Effector memory CD4-positive, alpha-beta T cell (primary cell): ENCODE measurements around the gene TRAPPC6A.

Experiments used
- DNase-seq, 3 donors: peaks; one replicate each; pipeline ENCODE4 v3.0.0-alpha.2; 2020
- H3K27ac ChIP-seq: 2 replicates; pipeline ENCODE4 v1.7.0; 2013; ENCODE audit warnings: mild to moderate bottlenecking, low read length, moderate library complexity; ENCODE audit not compliant: insufficient read depth, poor library complexity, severe bottlenecking
- H3K27me3 ChIP-seq: replicated peaks from 2 replicates; pipeline ENCODE4 v1.7.0; 2013; ENCODE audit warnings: mild to moderate bottlenecking, low read length; ENCODE audit not compliant: insufficient read depth, control insufficient read depth, poor library complexity, severe bottlenecking
- H3K36me3 ChIP-seq: 2 replicates; pipeline ENCODE4 v1.7.0; 2013; ENCODE audit warnings: mild to moderate bottlenecking, low read length, moderate library complexity; ENCODE audit not compliant: control insufficient read depth, insufficient read depth
- H3K4me1 ChIP-seq: 2 replicates; pipeline ENCODE4 v1.7.0; 2013; ENCODE audit warnings: low read length, mild to moderate bottlenecking; ENCODE audit not compliant: control insufficient read depth, insufficient read depth, poor library complexity, severe bottlenecking
- H3K4me3 ChIP-seq: 2 replicates; pipeline ENCODE4 v1.7.0; 2013; ENCODE audit warnings: low read length, low read depth, mild to moderate bottlenecking; ENCODE audit not compliant: insufficient read depth, poor library complexity, severe bottlenecking
- H3K9me3 ChIP-seq: 2 replicates; pipeline ENCODE4 v1.7.0; 2013; ENCODE audit warnings: mild to moderate bottlenecking, low read length, moderate library complexity; ENCODE audit not compliant: control insufficient read depth

TRAPPC6A gene

GRCh38 chr19:45142016-45142725 is 35.9 kb downstream of the TRAPPC6A start:
- Histone ChIP-seq H3K36me3 (peaks cover 39% of the 10 kb centered on the region), H3K4me1 (no peaks in the 10 kb centered on the region)

DNA sequence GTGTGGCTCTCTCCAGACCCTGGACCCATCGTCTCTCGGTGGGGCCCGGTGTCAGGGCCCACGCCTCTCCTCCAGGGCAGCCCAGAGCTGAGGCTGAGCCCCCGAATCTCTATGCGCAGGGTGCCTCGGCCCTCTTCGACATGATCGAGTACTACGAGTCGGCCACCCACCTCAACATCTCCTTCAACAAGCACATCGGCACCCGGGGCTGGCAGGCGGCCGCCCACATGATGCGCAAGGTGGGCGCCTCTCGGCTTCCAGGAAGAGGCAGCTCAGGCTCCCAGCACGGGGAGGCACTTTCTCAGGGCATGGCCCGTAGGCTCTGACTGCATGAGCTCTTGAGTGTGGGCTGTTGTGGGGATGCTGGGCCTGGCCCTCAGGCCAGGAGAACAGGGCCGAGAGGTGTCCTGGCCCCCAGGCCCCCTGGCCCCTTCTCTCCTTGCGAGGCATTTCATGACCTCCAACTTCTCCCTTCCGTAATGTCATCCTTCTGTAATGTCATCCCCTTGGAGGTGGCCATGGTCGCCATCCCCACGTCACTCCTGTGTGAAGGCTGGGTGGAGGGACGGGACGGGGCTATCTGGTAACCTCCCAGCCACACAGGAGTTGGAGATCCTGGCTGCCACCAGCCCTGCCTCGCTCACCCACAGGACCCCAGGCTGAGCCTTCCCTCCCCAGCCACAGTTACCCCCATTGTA is 36.7 kb downstream of the TRAPPC6A start:
- Histone ChIP-seq H3K36me3 (peaks cover 36% of the 10 kb centered on the region), H3K9me3 (no peaks in the 10 kb centered on the region), H3K4me1 (no peaks in the 10 kb centered on the region), H3K27me3 (no peaks in the 10 kb centered on the region), H3K4me3 (no peak overlapping the region), H3K27ac (no peak overlapping the region)
- DNase-seq: no peak

More at GRCh38 chr19:45142016-45142725, 35.9 kb downstream of the TRAPPC6A start:
- Histone ChIP-seq H3K27me3 (no peaks in the 10 kb centered on the region), H3K4me3 (no peak overlapping the region), H3K27ac (no peak overlapping the region), H3K9me3 (no peaks in the 10 kb centered on the region)
- DNase-seq: no peak

GRCh38 chr19:45140533-45140932 is 37.5 kb downstream of the TRAPPC6A start:
- Histone ChIP-seq H3K27ac (no peak overlapping the region), H3K36me3 (peaks cover 30% of the 10 kb centered on the region), H3K4me1 (no peaks in the 10 kb centered on the region), H3K9me3 (no peaks in the 10 kb centered on the region), H3K4me3 (no peak overlapping the region), H3K27me3 (no peaks in the 10 kb centered on the region)
- no peak for DNase-seq

- DNase-seq: no peak
- H3K27me3 ChIP-seq: no peaks in the 10 kb centered on the region
- H3K4me1 ChIP-seq: no peaks in the 10 kb centered on the region
- H3K9me3 ChIP-seq: no peaks in the 10 kb centered on the region
- no peak overlapping the region for H3K4me3 ChIP-seq
- peaks cover 28% of the 10 kb centered on the region for H3K36me3 ChIP-seq
- H3K27ac ChIP-seq: no peak overlapping the region
These were observed 37.9 kb downstream of the TRAPPC6A start for GRCh38 chr19:45140144-45140503.

GRCh38 chr19:45139286-45140143 is 38.5 kb downstream of the TRAPPC6A start:
- Histone ChIP-seq H3K9me3 (no peaks in the 10 kb centered on the region), H3K4me3 (no peak overlapping the region), H3K27ac (no peak overlapping the region), H3K4me1 (no peaks in the 10 kb centered on the region), H3K36me3 (peaks cover 25% of the 10 kb centered on the region), H3K27me3 (no peaks in the 10 kb centered on the region)
- DNase-seq: no peak

DNA sequence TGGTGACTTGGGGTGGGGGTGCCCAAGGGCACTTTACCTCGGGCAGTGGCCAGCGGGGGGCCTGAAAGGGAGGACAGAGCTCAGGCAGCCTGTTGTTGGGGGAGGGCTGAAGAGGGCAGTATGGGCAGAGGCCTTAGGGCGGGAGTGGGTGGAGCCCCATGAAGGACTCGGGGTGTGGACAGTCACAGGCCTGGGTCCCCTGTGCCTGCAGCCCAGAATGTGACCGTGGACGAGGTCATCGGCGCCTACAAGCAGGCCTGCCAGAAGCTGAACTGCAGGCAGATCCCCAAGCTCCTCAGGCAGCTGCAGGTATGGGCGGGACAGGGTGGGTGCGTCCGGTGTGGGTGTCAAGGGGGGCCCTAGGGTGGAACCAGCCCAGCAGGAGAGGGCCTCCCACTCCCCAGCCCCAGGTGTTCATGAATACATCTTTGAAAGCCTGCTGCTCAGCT is 39.7 kb downstream of the TRAPPC6A start:
- Histone ChIP-seq H3K4me1 (no peaks in the 10 kb centered on the region), H3K36me3 (peaks cover 25% of the 10 kb centered on the region), H3K27ac (no peak overlapping the region), H3K27me3 (no peaks in the 10 kb centered on the region), H3K4me3 (no peak overlapping the region), H3K9me3 (no peaks in the 10 kb centered on the region)
- DNase-seq: no peak

DNA sequence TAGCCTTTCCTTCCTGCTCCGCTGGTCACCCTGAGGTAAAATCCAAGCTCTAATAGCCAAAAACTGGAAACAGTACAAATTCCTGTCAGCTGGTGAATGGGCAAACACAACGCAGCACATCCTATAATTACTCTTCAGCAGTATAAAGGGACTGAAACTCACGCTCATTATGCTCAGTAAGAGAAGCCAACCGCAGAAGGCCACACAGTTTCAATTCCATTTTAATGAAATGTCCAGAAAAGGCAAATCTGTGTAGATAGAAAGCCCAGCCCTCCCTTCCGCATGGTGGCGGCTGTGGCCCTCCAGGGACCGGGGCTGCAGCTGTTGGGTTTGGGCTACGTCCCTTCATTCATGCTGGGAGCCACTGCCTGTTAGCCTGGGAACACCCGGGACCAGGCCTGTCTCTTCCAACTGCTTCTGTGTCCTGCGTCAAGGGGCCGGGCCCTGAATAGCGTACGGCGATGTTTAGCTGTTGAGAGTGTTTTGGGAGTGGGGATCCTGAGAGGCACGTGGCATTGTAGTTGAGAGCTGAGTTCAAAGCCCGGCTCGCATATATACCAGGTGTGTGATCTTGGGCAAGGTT is 40.8 kb downstream of the TRAPPC6A start:
- no peaks in the 10 kb centered on the region for H3K9me3 ChIP-seq
- peaks cover 17% of the 10 kb centered on the region for H3K36me3 ChIP-seq
- H3K27me3 ChIP-seq: no peaks in the 10 kb centered on the region
- DNase-seq: no peak
- no peaks in the 10 kb centered on the region for H3K4me1 ChIP-seq
- no peak overlapping the region for H3K27ac ChIP-seq
- H3K4me3 ChIP-seq: no peak overlapping the region

GRCh38 chr19:45136507-45137178 is 41.4 kb downstream of the TRAPPC6A start:
- Histone ChIP-seq H3K36me3 (peaks cover 10% of the 10 kb centered on the region), H3K27me3 (no peaks in the 10 kb centered on the region), H3K27ac (no peak overlapping the region), H3K4me1 (no peaks in the 10 kb centered on the region), H3K4me3 (no peak overlapping the region), H3K9me3 (no peaks in the 10 kb centered on the region)
- DNase-seq: no peak

DNA sequence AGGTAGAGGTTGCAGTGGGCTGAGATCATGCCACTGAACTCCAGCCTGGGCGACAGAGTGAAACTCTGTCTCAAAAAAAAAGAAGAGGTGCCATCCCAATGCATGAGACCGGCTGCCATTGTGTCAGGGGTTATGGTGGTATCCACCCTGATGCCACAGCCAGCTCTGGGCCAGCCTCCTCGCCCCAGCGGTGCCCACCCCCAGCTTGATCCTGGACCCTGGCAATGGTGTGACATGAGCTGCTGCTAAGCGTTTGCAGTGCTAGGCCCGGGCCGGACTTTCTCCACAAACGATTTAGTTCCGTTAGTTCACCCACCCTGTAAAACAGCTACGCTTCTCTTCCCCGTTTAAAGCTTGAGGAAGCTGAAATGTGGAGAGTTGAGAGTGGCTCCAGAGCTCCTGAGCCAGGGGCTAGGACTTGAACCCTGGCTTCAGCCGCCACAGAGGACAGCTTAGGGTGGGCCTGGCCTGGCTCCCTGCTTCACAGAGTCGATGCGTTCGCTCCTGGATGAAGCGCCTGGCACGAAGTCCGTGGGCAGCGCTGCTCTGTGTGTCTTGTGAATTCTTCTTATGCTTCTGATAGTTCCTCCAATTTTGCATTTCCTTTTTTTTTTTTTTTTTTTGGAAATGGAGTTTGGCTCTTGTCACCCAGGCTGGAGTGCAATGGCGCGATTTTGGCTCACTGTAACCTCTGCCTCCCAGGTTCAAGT is 42.7 kb downstream of the TRAPPC6A start:
- H3K4me3 ChIP-seq: no peak overlapping the region
- H3K27me3 ChIP-seq: no peaks in the 10 kb centered on the region
- no peaks in the 10 kb centered on the region for H3K36me3 ChIP-seq
- no peak for DNase-seq
- no peaks in the 10 kb centered on the region for H3K9me3 ChIP-seq
- H3K4me1 ChIP-seq: no peaks in the 10 kb centered on the region
- H3K27ac ChIP-seq: no peak overlapping the region
